NCI-H2107 treated with DMSO at 0.1 percent for 48 hours (cell line): ENCODE results near the gene PINK1.

Experiments
- DNase-seq: peaks from one replicate; lab custom pipeline; 2025; ENCODE audit not compliant: unreplicated experiment; lab: John Stamatoyannopoulos, UW

Gene PINK1

GRCh38 chr1:20678599-20678998 is 45.3 kb downstream of the PINK1 start:
- DNase-seq, result no peak

GRCh38 chr1:20680269-20680668 is 47.0 kb downstream of the PINK1 start:
- no peak for DNase-seq

GRCh38 chr1:20681999-20682398 is 48.7 kb downstream of the PINK1 start:
- no peak for DNase-seq

GRCh38 chr1:20682571-20683236 is 49.4 kb downstream of the PINK1 start:
- peak; percentile 22 for DNase-seq

- DNase-seq, result no peak
These were observed 50.4 kb downstream of the PINK1 start for GRCh38 chr1:20683614-20684013.

GRCh38 chr1:20684050-20684620 is 50.9 kb downstream of the PINK1 start:
- DNase-seq, result no peak

- no peak for DNase-seq
These were observed 51.4 kb downstream of the PINK1 start for GRCh38 chr1:20684651-20685050.

GRCh38 chr1:20685099-20685662 is 51.9 kb downstream of the PINK1 start:
- DNase-seq, result no peak

GRCh38 chr1:20685741-20686140 is 52.5 kb downstream of the PINK1 start:
- DNase-seq, result no peak

GRCh38 chr1:20686883-20687725 is 53.8 kb downstream of the PINK1 start:
- DNase-seq, result no peak

- DNase-seq, result no peak
These were observed 56.4 kb downstream of the PINK1 start for GRCh38 chr1:20689645-20690056.

GRCh38 chr1:20691872-20692271 is 58.6 kb downstream of the PINK1 start:
- DNase-seq, result no peak

- DNase-seq, result no peak
These were observed 60.4 kb downstream of the PINK1 start for GRCh38 chr1:20693623-20694022.

GRCh38 chr1:20695515-20695914 is 62.3 kb downstream of the PINK1 start:
- no peak for DNase-seq

- peak; percentile 78 for DNase-seq
These were observed 63.4 kb downstream of the PINK1 start for GRCh38 chr1:20696397-20697333.

- DNase-seq, result no peak
These were observed 64.3 kb downstream of the PINK1 start for GRCh38 chr1:20697563-20697962.

- DNase-seq, result no peak
These were observed 65.1 kb downstream of the PINK1 start for GRCh38 chr1:20698195-20698910.

GRCh38 chr1:20699558-20699957 is 66.3 kb downstream of the PINK1 start:
- DNase-seq, result no peak

- no peak for DNase-seq
These were observed 67.5 kb downstream of the PINK1 start for GRCh38 chr1:20700636-20701215.
